Measurements from ENCODE around the gene GINS3. TPM values are rescaled to one million over a fixed set of nuclear protein-coding genes. Genes with fewer than 3 reads are reported as not detected.

GINS3 gene
- total RNA-seq, 1 donor: 4.7 TPM

DNA sequence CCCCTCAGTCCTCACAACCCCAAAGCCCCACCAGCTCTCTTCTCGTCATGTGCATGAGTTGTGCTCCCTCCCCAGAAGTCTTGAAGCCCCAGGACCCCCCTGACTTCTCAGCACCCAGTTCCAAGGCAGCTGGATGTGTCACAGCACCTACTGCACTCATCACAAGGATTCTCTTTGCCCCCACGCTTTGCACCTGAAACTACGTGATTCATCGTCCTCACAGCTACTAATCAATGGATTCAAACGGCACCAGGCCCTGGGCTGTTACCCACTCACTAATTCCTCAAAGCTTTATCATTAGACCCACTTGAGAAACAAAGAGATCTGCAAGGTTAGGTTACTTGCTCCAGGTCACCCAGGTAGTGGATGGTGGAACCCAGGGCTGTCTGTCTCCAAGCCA lies 62.6 kb downstream of the GINS3 start:
- DNase-seq (ENCODE audit: low read depth): no peak
- H3K4me3 ChIP-seq (ENCODE audit: low read depth, low read length): no peak overlapping the region
- TF ChIP-seq, protein P1, sequence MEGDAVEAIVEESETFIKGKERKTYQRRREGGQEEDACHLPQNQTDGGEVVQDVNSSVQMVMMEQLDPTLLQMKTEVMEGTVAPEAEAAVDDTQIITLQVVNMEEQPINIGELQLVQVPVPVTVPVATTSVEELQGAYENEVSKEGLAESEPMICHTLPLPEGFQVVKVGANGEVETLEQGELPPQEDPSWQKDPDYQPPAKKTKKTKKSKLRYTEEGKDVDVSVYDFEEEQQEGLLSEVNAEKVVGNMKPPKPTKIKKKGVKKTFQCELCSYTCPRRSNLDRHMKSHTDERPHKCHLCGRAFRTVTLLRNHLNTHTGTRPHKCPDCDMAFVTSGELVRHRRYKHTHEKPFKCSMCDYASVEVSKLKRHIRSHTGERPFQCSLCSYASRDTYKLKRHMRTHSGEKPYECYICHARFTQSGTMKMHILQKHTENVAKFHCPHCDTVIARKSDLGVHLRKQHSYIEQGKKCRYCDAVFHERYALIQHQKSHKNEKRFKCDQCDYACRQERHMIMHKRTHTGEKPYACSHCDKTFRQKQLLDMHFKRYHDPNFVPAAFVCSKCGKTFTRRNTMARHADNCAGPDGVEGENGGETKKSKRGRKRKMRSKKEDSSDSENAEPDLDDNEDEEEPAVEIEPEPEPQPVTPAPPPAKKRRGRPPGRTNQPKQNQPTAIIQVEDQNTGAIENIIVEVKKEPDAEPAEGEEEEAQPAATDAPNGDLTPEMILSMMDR (IDR thresholded peaks at IDR 0.05; ENCODE audit: insufficient read depth, low read depth, low read length): no peak

Small RNA genes within 50 kb of the gene (small RNA-seq; reads per million reads assigned to genes)
- gene RNU6-1110P: not detected
- not detected for gene RNU6-269P

Other genes starting within 250 kb of the GINS3 start
- gene CSNK2A2, start 194.4 kb upstream of the GINS3 start, total RNA-seq: 24.8 and 26.8 TPM in 2 replicates
- gene PRSS54, start 97.4 kb upstream of the GINS3 start, total RNA-seq: not detected in 2 replicates
- gene NDRG4, start 107.7 kb downstream of the GINS3 start, total RNA-seq: 8.6 and 15.1 TPM in 2 replicates
- gene SETD6, start 123.0 kb downstream of the GINS3 start, total RNA-seq: 8.2 and 8.7 TPM in 2 replicates
- 110 and 133 TPM in 2 replicates for gene CNOT1, start 237.4 kb downstream of the GINS3 start, total RNA-seq

Data from fibroblast of villous mesenchyme (primary cell).